ENCODE results near the gene CAVIN1.
"Not testable (repeated sequence)": the region's sequence is repeated elsewhere in the genome, so short reads cannot be mapped to it uniquely, and the experiment has no call there.

Gene CAVIN1

GRCh38 chr17:42360388-42360787 lies 62.7 kb downstream of the CAVIN1 start:
- intact Hi-C loops (cut with DNase I); DNase-seq: not testable (repeated sequence)

GRCh38 chr17:42359133-42359532 lies 63.9 kb downstream of the CAVIN1 start:
- intact Hi-C loops (cut with DNase I), result no loop called here
- DNase-seq, result no peak

DNA sequence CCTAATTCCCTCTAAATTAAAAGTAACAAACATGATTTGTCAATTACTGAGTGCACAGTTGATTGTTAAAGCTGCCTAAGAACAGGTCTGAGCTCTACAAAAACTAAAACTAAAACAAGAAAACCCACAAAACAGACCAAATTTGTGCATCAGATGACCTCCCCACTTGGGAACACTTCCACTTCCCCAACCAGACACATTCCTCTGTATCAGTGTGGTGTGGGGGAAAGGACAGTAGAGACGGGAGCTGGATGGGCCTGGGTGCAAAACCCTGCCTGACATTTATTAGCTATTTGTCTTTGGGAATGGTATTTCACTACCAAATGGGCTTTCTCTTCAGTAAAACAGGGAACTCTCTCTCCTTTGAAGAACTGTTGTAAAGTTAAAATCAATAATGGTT lies 64.6 kb downstream of the CAVIN1 start:
- intact Hi-C loops (cut with DNase I), result no loop called here
- no peak for DNase-seq

GRCh38 chr17:42354956-42355843 lies 67.9 kb downstream of the CAVIN1 start:
- intact Hi-C loops (cut with DNase I), result no loop called here

More at GRCh38 chr17:42354956-42355843, 67.9 kb downstream of the CAVIN1 start:
- no peak for DNase-seq
